Transverse colon (tissue), 4 donors: Measurements from ENCODE around the gene NBAS. TPM values are rescaled to one million over a fixed set of nuclear protein-coding genes. Genes with fewer than 3 reads are reported as not detected.

ENCODE experiments used
- DNase-seq: peaks from one replicate; pipeline ENCODE4 v3.0.0-alpha.2; 2019
- H3K27ac ChIP-seq, 4 donors: fragments of 200-600 bp; sonication (generic); 2 replicates each; pipeline ENCODE4 v1.5.1; 2016 to 2018; ENCODE audit warnings: inconsistent platforms in 4 of 4
- H3K27me3 ChIP-seq: fragments of 200-600 bp; sonication (generic); 2 replicates; pipeline ENCODE4 v1.5.1; 2017; ENCODE audit warnings: inconsistent platforms
- H3K36me3 ChIP-seq, 4 donors: fragments of 200-600 bp; sonication (generic); 2 replicates each; pipeline ENCODE4 v1.5.1; 2017 to 2019; ENCODE audit warnings: inconsistent platforms in 4 of 4
- H3K4me1 ChIP-seq, 4 donors: fragments of 200-600 bp; sonication (generic); 2 replicates each; pipeline ENCODE4 v1.5.1; 2017 to 2020; ENCODE audit warnings: inconsistent platforms in 4 of 4
- H3K4me3 ChIP-seq, 4 donors: fragments of 200-600 bp; sonication (generic); 1 replicate in 1 of 4; 2 replicates in 3 of 4; pipeline versions ENCODE4 v1.5.1 to v1.6.1; 2017 to 2019; ENCODE audit warnings: inconsistent platforms in 4 of 4
- H3K9me3 ChIP-seq, 2 donors: fragments of 200-600 bp; sonication (generic); 2 replicates each; pipeline ENCODE4 v1.5.1; 2017 to 2019; ENCODE audit warnings: inconsistent platforms in 2 of 2
- EP300 ChIP-seq: sonication (generic); formaldehyde crosslinking; IDR thresholded peaks from one replicate; pipeline ENCODE4 v1.6.1; 2017; ENCODE audit warnings: antibody characterized with exemption, low read depth
- POLR2A ChIP-seq: fragments of 450-650 bp; IDR thresholded peaks from one replicate; pipeline ENCODE4 v1.6.1; 2016; ENCODE audit warnings: antibody characterized with exemption, mild to moderate bottlenecking, moderate library complexity
- POLR2AphosphoS5 ChIP-seq, 3 donors: sonication (generic); formaldehyde crosslinking; IDR thresholded peaks; one replicate each; pipeline ENCODE4 v1.6.1; 2016; ENCODE audit warnings: antibody characterized with exemption in 3 of 3
- WGBS, 2 donors: methylation state at CpG; one replicate each; pipeline ENCODE4 v1.1.5; 2018; ENCODE audit warnings: low coverage in 1 of 2; 5-methylcytosine and 5-hydroxymethylcytosine counted together
- in situ Hi-C, 4 donors: fragments of 200-750 bp; cut with MboI; loops; one replicate each; pipeline versions ENCODE4 v1.15.0 to v1.15.1; 2017; ENCODE audit warnings: low sequenced_read_pairs in 3 of 4, low pct_ligation_motif_present in 1 of 4, low pct_unique_long_range_greater_than_20kb in 1 of 4
- intact Hi-C: fragments of 100-400 bp; cut with DNase I; formaldehyde crosslinking; loops from one replicate; pipeline ENCODE4 v1.15.1; 2023; ENCODE audit warnings: low total_unique reads
- total RNA-seq, 4 donors: library from RNA; depleted of rRNA; stranded (reverse); fragments of >200 nt; gene quantifications; one replicate each; pipeline ENCODE4 v1.1.0, GENCODE V29; 2016
- TF ChIP-seq, protein P1 (sequence below), 5 experiments: fragments of 200-600 bp in 3 of 5; fragments of 450-650 bp in 2 of 5; sonication (generic) in 3 of 5; IDR thresholded peaks; 1 replicate in 2 of 5; 2 replicates in 3 of 5; pipeline ENCODE4 v1.5.1; 2016 to 2017; ENCODE audit warnings: antibody characterized with exemption in 5 of 5, inconsistent platforms in 3 of 5, mild to moderate bottlenecking in 2 of 5, moderate library complexity in 1 of 5

Gene NBAS
- total RNA-seq, 4 donors from 2014 or later = 30.6 to 43.2 (median 34.5) TPM

DNA sequence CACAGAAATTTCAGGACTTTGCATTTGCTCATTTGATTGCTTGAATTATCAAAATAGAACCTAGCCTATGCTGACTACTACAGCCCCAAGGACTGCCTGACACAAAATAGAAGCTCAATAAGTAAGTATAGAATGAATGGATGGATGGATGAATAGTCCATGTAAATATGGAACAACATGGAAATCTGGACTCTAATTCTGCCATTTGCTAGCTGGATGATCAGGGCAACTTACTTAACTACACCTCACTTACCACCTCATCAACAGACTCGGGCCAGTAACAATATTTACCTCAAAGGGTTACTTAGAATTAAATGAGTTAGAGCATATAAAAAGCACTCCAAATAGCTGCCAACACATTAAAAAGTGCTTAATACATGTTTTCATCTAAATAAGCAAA lies 50.6 kb downstream of the NBAS start:
- Histone ChIP-seq H3K27me3 (no peaks in the 10 kb centered on the region), H3K4me1 (no peaks in the 10 kb centered on the region), H3K4me3 (no peak overlapping the region), H3K36me3 (peaks cover 0 to 15% (median 0%) of the 10 kb centered on the region in 4 donors), H3K9me3 (no peaks in the 10 kb centered on the region), H3K27ac (no peak overlapping the region)
- DNase-seq = no peak
- no peak for TF ChIP-seq POLR2AphosphoS5 (IDR thresholded peaks at IDR 0.05)
- no peak for TF ChIP-seq EP300
- TF ChIP-seq, protein P1, sequence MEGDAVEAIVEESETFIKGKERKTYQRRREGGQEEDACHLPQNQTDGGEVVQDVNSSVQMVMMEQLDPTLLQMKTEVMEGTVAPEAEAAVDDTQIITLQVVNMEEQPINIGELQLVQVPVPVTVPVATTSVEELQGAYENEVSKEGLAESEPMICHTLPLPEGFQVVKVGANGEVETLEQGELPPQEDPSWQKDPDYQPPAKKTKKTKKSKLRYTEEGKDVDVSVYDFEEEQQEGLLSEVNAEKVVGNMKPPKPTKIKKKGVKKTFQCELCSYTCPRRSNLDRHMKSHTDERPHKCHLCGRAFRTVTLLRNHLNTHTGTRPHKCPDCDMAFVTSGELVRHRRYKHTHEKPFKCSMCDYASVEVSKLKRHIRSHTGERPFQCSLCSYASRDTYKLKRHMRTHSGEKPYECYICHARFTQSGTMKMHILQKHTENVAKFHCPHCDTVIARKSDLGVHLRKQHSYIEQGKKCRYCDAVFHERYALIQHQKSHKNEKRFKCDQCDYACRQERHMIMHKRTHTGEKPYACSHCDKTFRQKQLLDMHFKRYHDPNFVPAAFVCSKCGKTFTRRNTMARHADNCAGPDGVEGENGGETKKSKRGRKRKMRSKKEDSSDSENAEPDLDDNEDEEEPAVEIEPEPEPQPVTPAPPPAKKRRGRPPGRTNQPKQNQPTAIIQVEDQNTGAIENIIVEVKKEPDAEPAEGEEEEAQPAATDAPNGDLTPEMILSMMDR (IDR thresholded peaks at IDR 0.05) = no peak
- TF ChIP-seq POLR2A = no peak
- in situ Hi-C loops (no loop called here), intact Hi-C loops (no loop called here)
- WGBS, 2 donors = 97 to 100% methylated on average over 1 of the region's 1 CpG

DNA sequence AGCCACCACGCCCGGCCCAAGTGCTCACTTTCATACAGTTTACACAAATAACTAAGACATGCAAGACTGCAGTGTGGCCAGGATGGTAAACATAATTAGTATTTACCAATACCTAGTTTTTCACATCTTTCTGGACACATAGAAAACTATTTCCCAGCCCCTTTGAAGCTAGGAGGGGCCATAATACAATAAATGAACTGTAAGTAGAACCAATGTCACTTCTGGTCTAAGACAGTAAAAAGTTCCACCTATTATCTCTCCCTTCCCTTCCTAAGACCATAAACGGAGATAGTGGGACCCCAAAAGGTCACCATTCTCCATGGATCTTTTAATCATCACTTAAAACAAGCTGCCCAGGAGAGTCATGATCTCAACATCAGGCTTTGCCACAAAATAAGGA lies 51.0 kb downstream of the NBAS start:
- Histone ChIP-seq H3K9me3 (no peaks in the 10 kb centered on the region), H3K27me3 (no peaks in the 10 kb centered on the region), H3K4me3 (no peak overlapping the region), H3K36me3 (peaks cover 0 to 15% (median 0%) of the 10 kb centered on the region in 4 donors), H3K27ac (no peak overlapping the region), H3K4me1 (no peaks in the 10 kb centered on the region)
- intact Hi-C loops = no loop called here
- TF ChIP-seq EP300 (no peak), POLR2A (no peak), POLR2AphosphoS5 (IDR thresholded peaks at IDR 0.05) (no peak)
- TF ChIP-seq, protein P1 (IDR thresholded peaks at IDR 0.05) = no peak
- DNase-seq = no peak
- WGBS, 2 donors = 96 to 100% methylated on average over 1 to 3 of the region's 3 CpGs
- in situ Hi-C loops = no loop called here

DNA sequence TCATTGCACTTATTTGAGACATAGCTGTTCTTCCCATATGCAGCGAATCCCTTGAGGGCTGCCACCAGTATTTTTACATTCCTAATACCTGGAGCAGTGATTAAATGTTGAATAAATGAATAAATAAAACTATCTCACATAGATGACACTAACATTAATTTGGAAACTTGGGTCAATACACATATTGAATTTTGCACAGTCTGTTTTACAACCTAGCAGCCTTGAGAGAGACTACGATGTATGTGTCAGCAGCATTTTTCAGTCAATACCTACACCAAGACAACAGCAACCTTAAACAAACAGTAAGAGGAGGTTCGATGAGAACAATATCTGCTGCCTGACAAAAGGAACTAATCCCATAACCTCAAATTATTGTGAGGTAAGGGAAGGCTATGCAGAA lies 53.4 kb downstream of the NBAS start:
- intact Hi-C loops = no loop called here
- WGBS, 2 donors = 89 to 92% methylated on average over 3 of the region's 3 CpGs
- H3K36me3 ChIP-seq = peaks cover 0 to 21% (median 6%) of the 10 kb centered on the region in 4 donors
- H3K27me3 ChIP-seq = no peaks in the 10 kb centered on the region
- H3K9me3 ChIP-seq = no peaks in the 10 kb centered on the region
- no peak overlapping the region for H3K27ac ChIP-seq
- no peak overlapping the region for H3K4me3 ChIP-seq
- TF ChIP-seq POLR2AphosphoS5 (IDR thresholded peaks at IDR 0.05) (no peak), EP300 (no peak), POLR2A (no peak)
- TF ChIP-seq, protein P1 (IDR thresholded peaks at IDR 0.05) = no peak
- DNase-seq = no peak
- in situ Hi-C loops = no loop called here
- no peaks in the 10 kb centered on the region for H3K4me1 ChIP-seq

DNA sequence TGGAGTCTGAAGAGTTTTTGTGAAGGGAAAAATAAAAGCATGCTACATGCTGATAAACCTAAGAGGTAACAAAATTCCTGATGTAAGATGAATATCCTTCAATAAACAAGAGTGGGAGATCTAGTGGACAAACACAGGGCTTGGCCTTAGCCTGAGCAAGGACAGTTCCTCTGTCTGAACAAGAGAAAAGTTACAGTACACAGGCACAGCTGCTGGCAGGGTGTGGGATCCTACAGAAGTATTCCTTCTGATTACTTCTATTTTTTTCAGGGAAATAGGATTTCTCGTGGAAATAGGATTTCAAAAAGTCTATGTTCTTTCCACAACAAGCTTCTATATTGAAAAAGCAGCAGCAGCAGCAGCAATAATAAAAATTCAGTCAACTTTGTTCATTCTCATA lies 54.1 kb downstream of the NBAS start:
- peaks cover 0 to 20% (median 9%) of the 10 kb centered on the region in 4 donors for H3K36me3 ChIP-seq
- TF ChIP-seq EP300 (no peak), POLR2A (no peak), POLR2AphosphoS5 (IDR thresholded peaks at IDR 0.05) (no peak)
- TF ChIP-seq, protein P1 (IDR thresholded peaks at IDR 0.05) = no peak
- no peaks in the 10 kb centered on the region for H3K27me3 ChIP-seq
- no peak for DNase-seq
- no peaks in the 10 kb centered on the region for H3K4me1 ChIP-seq
- no peaks in the 10 kb centered on the region for H3K9me3 ChIP-seq
- intact Hi-C loops = no loop called here
- in situ Hi-C loops = no loop called here
- no peak overlapping the region for H3K4me3 ChIP-seq
- 82 to 85% methylated on average over 1 of the region's 1 CpG for WGBS, 2 donors
- H3K27ac ChIP-seq = no peak overlapping the region
